GM19468 (cell line): ENCODE measurements around the gene ZNF383.
"Not testable (repeated sequence)": the region's sequence is repeated elsewhere in the genome, so short reads cannot be mapped to it uniquely, and the experiment has no call there.

ENCODE experiments used
- ATAC-seq: cut with Tn5 transposase; IDR thresholded peaks from one replicate; pipeline ENCODE4 v1.9.1; 2021; ENCODE audit warnings: mild to moderate bottlenecking, moderate library complexity, moderate number of reproducible peaks; ENCODE audit not compliant: unreplicated experiment; ENCODE audit errors: extremely low read depth

Gene ZNF383

DNA sequence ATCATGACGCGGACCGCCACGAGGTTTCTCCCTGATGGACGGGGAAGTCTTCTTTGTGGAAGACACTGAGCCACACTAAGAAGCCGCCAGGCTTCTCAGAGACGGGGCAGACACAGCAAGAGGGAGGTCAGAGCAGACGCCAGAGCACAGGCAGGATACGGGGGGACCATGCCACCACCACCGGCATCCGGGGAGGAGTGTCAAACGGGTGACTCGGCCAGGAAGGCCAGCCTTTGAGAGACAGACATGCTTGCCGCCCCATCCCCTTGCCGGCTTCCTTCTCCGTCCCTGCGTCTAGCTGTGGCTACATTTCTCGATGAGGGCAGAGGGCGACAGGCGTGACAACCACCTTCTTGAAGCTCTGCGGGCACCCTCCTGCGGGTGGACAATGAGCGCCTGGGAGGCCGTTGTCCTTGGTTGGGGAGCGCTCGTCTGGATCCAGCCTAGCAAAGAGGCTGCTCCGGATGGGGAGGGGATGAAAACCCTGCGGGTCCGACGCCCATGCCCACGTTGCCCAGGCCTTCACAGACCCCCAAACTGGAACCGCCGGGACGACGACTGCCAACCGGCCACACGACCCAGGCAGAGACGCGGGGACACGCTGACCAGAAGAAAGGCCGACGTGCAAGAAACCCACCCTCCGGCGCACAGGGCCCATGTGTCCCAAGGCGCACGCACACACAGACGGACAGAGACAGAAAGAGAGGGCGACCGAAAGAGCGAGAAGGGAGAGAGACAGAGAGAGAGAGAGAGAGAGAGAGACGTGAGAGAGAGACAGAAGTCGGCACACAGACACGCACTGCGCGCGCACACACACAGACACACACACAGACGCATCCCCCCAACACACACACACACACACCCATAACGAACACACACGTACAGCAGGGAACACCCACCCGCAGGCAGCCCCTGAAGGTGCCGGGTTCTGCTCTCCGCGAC lies 75.3 kb downstream of the ZNF383 start:
- ATAC-seq, result not testable (repeated sequence)

DNA sequence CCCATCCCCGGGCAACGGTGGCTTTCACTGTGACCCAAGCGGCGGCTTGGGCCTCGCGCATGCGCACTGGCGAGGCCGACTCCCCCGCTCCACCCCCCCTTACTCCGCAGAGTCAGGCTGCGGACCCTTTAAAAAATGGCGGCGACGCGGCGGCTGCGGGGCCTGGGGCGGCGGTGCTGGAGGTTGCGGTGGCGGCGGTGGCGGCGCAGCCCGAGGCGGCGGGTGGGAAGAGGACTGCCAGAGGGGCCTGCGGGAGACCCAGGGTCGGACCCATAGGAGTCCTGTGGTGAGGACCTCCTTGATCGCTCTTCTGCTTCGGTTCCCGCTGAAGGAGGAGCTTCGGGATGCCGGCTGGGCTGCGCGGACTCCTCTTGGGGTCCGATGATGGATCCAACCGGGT lies 76.2 kb downstream of the ZNF383 start:
- ATAC-seq, result not testable (repeated sequence)
